ENCODE results near the gene CEP112.
"Not testable (repeated sequence)": the region's sequence is repeated elsewhere in the genome, so short reads cannot be mapped to it uniquely, and the experiment has no call there.

Gene CEP112

DNA sequence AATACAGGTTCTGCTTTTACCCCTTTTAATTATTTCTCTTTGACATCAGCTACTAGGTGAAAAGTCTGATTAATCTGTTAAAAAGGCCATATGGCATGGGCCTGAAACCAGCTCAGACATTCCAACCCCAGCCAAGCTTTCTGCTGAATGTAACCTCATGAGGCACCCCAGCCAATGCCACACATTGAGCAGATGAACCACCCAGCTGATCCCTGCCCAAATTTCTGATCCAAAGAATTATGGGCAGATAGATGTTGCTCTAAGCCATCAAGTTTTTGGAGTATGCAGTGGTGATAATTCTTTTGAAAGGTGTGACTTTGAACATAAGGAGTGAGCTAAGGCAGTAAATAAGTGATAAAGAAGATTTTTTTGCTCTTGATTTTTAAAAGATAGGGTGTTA lies 452.9 kb downstream of the CEP112 start:
- no peak for DNase-seq (ENCODE audit: low read depth, low spot score)

DNA sequence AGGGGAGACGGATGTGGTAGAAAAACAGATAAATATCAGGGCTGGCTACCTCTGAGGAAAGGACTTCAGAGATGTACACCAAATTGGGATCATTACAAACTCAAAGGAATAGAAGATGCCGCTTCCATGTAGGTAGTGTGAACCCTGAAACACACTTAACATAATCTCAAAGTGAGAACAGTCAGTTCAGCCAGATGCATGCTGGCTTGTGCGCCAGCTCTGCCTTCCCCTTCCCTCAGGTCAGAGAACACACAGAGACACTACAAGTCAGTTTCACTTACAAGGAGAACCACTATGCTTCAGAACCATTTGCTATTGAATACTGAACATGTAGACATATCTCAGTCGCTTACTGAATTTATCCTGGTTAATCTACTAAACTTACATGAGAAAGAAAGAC lies 454.5 kb downstream of the CEP112 start:
- no peak for DNase-seq (ENCODE audit: low read depth, low spot score)

- no peak for DNase-seq (ENCODE audit: low read depth, low spot score)
Measured at GRCh38 chr17:65733314-65733713, 458.6 kb downstream of the CEP112 start.

DNA sequence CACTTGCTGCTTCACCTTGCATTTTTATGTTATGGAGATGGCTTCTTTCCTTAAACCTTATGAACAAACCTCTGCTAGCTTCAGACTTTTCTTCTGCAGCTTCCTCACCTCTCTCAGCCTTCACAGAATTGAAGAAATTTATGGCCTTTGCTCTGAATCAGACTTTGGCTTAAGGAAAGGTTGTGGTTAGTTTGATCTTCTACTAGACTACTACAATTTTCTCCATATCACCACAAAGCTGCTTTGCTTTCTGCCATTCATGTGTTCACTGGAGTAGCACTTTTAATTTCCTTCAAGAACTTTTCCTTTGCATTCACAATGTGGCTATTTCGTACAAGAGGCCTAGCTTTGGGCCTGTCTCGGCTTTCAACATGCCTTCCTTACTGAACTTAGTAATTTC lies 459.3 kb downstream of the CEP112 start:
- not testable (repeated sequence) for DNase-seq (ENCODE audit: low read depth, low spot score)

- no peak for DNase-seq (ENCODE audit: low read depth, low spot score)
Measured at GRCh38 chr17:65730711-65731169, 461.2 kb downstream of the CEP112 start.

- no peak for DNase-seq (ENCODE audit: low read depth, low spot score)
Measured at GRCh38 chr17:65729207-65729606, 462.7 kb downstream of the CEP112 start.

DNA sequence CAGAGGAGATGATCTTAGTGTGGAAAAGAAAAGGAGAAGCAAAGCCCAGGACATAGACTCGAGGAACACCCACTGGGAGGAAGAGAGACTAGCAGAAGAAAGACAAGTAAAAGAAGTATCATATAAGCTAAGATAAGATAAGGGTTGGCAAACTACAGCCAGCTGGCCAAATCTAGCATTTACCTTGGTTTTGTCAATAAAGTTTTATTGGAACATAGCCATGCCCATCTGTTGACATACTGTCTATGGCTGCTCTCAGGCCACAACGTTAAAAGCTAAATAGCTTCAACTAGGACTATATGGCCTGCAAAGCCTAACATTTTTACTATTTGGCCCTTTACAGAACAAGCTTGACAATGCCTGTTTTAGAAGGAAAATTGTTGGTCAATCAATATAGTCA lies 464.1 kb downstream of the CEP112 start:
- DNase-seq (ENCODE audit: low read depth, low spot score): no peak

DNA sequence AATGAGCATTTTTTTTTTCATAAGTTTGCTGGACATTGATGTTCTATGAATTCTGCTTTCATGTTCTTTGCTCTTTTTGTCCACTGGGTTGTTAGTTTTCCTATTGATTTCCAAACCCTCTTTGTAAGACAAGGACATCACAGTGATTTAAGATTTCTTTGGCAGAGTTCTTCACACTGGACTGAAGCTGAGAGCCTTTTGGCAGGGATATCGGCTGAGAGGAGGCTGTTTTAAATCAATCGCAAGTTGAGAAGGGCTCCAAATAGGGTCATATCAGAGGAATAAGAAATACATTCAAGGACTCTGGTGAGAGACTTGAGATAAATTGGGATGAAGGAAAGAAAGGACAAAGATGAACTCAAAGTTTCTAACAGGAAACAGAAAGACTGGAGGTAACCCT lies 464.7 kb downstream of the CEP112 start:
- no peak for DNase-seq (ENCODE audit: low read depth, low spot score)

DNA sequence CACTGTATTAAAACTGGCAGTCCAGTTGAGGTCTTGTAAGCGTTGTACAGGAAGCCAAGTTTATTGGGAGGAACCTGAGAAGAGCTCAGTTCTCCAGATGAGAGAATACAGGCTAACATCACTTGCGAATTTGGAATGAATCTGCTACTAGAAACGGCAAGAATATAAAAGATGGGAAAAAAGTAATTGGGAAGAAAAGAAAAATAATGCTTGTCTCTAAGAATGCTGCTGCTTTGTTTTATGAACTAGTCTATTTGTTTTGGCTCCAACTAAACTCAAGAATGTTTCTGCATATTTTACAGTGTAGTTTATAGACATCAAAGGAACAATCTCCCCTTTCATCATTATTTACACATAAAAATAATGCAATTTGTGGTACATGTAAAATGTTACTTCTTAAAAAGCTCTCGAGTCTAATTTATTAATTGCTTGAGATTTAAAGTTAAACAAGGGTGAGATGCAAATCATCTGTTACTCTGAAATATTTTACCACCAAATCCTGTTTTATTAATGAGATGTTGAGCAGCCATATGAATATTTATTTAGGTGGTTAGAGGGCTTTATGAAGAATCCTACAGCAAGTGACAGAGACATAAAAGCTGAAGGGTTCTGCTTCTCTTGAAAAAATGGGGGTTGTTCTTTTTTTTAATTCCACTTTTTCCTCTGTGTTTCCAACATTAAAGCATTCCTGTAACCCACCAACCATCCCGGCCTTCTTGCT lies 468.3 kb downstream of the CEP112 start:
- DNase-seq (ENCODE audit: low read depth, low spot score): no peak

DNA sequence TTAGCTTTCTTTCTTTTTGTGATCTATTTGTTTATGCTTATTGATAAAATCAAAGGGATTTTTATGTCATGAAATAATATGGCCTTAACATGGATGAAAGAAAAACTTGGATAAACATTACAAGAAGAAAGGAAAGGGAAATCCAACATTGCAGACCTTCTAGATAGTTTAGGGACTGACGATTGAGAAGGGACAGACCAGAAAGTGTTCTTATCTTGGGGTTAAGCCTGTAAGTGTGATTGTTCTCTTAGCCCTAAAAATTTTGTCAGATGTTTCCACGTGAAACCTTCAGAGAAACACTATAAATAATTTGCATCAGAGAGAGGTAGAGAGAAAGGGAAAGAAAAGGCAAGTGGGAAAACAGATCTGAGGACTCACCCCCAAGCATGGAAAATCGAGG lies 473.3 kb downstream of the CEP112 start:
- no peak for DNase-seq (ENCODE audit: low read depth, low spot score)

GRCh38 chr17:65712383-65713267 lies 479.3 kb downstream of the CEP112 start:
- DNase-seq (ENCODE audit: low read depth, low spot score): no peak

DNA sequence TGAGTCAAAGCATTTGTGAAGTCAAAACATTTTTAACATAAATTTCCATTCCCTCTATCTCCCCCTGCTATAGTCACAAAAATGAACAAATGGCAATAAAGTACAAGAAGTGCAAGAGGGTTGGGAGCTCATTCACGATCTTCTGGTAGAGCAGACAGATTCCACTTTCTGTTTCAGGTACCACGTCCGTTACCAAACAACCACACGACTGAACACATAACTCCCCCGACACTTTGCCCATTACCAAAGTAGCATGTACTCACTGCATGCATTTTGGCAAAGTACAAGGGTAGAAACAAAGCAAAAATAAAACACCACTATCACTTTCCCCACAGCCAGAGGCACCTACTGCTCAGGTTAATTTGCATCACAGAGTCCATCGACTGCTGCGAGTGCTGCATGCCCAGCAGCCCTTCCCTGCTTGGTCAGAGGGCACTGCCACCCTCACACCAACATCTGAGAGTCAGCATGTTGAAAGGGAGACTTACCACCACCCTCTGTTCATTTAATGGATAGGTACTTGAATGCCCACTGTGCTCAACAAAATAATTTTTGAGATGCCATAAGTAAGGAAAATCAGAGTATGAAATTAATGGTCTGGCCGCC lies 480.2 kb downstream of the CEP112 start:
- no peak for DNase-seq (ENCODE audit: low read depth, low spot score)

- DNase-seq (ENCODE audit: low read depth, low spot score): no peak
Measured at GRCh38 chr17:65707780-65708179, 484.2 kb downstream of the CEP112 start.

DNA sequence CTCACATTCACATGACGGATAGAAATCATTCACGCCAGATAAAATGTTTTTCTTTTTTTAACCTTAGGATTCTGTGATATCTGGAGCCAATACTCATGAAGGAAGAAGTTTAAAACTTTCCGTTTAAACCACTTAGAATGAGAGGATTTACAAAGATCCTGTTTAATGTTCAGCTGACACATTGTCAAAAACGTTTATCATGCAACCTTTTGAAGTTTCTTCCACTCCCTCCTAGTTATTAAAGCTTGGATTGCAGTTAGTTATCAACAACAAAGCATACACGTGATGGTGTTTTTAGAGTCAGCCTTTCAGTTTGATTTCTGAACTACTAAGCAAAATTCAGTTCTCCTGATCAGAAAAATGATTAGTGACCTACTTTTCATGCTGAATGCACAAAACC lies 487.2 kb downstream of the CEP112 start:
- DNase-seq (ENCODE audit: low read depth, low spot score): no peak

- no peak for DNase-seq (ENCODE audit: low read depth, low spot score)
Measured at GRCh38 chr17:65703891-65704290, 488.0 kb downstream of the CEP112 start.

- DNase-seq (ENCODE audit: low read depth, low spot score): no peak
Measured at GRCh38 chr17:65699459-65699858, 492.5 kb downstream of the CEP112 start.

DNA sequence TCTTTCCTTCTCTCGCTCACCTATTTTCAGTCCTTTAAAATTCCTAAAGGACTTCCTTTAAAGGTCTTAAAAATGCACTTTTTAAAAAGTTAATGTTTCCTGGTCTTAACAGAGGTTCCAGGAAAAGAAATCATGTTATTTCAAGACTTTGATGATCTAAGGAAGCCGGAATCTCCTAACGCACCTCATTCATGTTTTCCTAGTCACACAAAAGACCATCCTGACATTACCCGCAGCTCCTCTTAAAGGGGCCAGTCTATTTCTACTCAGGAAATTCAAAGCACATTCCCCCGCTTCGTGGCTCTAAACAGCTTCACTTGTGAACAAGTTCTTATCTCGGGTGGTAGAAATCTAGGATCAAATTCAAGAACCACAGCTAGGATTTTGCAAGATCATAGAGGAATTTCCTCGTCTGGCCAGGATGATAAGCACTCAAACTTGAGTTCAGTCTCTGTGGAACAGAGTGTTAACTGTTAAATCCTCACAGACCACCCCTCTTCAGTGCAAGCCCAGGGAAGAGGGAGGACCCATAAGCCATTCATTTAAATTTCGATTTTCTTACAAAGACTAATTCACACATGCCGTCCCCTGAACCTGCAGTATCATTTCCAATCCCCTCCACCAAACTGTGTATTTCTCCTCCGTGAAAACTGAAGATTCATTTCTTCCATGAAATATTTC lies 493.4 kb downstream of the CEP112 start:
- DNase-seq (ENCODE audit: low read depth, low spot score): peak; percentile 54

GRCh38 chr17:65697661-65698060 lies 494.3 kb downstream of the CEP112 start:
- DNase-seq (ENCODE audit: low read depth, low spot score): no peak

DNA sequence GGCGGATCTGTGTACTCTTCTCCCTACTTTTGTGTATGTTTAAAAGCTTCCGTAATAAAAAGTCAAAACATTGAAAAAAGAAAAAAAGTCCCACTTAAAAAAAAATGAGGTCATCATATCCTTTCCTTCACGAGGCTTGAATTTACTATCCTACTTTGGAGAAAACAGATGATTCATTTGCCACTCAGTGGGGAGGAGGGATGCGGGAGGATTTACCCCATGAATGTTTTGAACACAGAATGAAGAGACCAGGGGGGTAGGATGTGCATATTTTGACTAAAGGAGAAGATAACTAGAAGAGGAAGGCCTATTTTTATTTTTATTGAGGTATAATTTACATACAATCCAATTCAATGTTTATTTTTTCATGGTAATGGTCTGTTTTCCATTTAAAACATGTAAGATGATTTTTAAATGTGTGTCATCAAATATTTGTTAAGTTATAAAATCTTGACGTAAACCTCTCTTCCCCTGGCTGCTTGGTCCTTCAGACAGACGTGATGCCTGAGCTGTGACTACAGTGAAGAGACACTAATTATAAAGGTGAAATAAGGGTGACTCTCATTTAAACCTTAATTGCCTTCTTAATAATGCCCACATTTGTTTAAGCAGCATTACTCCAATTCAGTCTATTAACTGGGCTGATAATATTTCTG lies 495.1 kb downstream of the CEP112 start:
- DNase-seq (ENCODE audit: low read depth, low spot score): no peak

DNA sequence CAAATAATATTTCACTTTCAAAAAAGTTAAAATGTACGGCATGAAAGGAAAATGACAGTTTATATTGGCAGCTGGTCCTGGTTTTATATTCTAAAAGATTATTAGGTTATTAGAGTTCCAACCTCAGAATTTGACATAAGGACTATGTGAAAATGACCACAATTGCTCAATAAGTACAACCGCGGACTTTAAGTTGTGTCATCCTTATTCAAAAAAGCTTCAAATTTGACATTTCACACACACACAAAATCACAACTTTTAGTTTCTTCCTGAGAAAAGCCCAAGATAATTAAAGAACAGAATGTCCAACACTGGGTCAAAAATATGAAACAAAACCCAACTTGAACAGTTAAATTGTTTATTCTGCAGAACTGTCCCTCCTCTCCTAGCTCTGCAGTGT lies 497.3 kb downstream of the CEP112 start:
- DNase-seq (ENCODE audit: low read depth, low spot score): no peak

- DNase-seq (ENCODE audit: low read depth, low spot score): no peak
Measured at GRCh38 chr17:65690626-65691310, 501.2 kb downstream of the CEP112 start.
